ENCODE data around the gene TRIM66. TPM values are rescaled to one million over a fixed set of nuclear protein-coding genes. Genes with fewer than 3 reads are reported as not detected.

TRIM66 gene
- polyA plus RNA-seq, 3 donors = 0.04 to 12.0 (median 0.47) TPM

GRCh38 chr11:8631395-8632118, 50.9 kb downstream of the TRIM66 start:
- H3K4me2 ChIP-seq (replicated peaks; ENCODE audit: extremely low read depth, low read length, poor library complexity, severe bottlenecking) = no peak overlapping the region
- no peak for TF ChIP-seq CTCF (IDR thresholded peaks at IDR 0.05)
- no peaks in the 10 kb centered on the region for H3K9me3 ChIP-seq (replicated peaks in 1 of 2; ENCODE audit: control insufficient read depth in 1 of 2, insufficient read depth in 1 of 2, low read length in 2 of 2)
- H3K36me3 Mint-ChIP-seq = peaks cover 21 to 45% of the 10 kb centered on the region in 2 donors
- H3K9ac ChIP-seq (ENCODE audit: insufficient read depth, low read length, poor library complexity, severe bottlenecking) = no peak overlapping the region
- no peaks in the 10 kb centered on the region for H3K27me3 ChIP-seq (ENCODE audit: control insufficient read depth in 2 of 2, insufficient read depth in 2 of 2, low read length in 2 of 2)
- H3K79me2 ChIP-seq (ENCODE audit: insufficient read depth, low read length) = no peaks in the 10 kb centered on the region
- no peak for DNase-seq
- peaks cover 0 to 7% (median 4%) of the 10 kb centered on the region in 7 donors for H3K9me3 Mint-ChIP-seq
- H3K4me3 ChIP-seq (replicated peaks in 1 of 3; ENCODE audit: low read depth in 2 of 3, low read length in 3 of 3) = no peak overlapping the region
- no peaks in the 10 kb centered on the region for H3K4me1 Mint-ChIP-seq
- intact Hi-C loops (cut with micrococcal nuclease) = no loop called here
- no peaks in the 10 kb centered on the region for H3K4me1 ChIP-seq (ENCODE audit: control insufficient read depth in 1 of 2, insufficient read depth in 2 of 2, low read length in 2 of 2)
- H3K36me3 ChIP-seq (replicated peaks in 1 of 2; ENCODE audit: control insufficient read depth in 1 of 2, insufficient read depth in 2 of 2, low read length in 2 of 2) = peaks cover 43 to 69% of the 10 kb centered on the region in 2 donors
- H3K27me3 Mint-ChIP-seq (ENCODE audit: low read depth in 3 of 3) = no peaks in the 10 kb centered on the region
- H3K27ac ChIP-seq (ENCODE audit: low read depth in 1 of 2, low read length in 2 of 2) = no peak overlapping the region
- H4K20me1 ChIP-seq (ENCODE audit: insufficient read depth, low read length) = no peaks in the 10 kb centered on the region
- no peak overlapping the region for H2AFZ ChIP-seq (ENCODE audit: insufficient read depth, low read depth, low read length, poor library complexity, severe bottlenecking)
- H3K4me3 Mint-ChIP-seq = no peak overlapping the region
- 100% methylated on average over 2 of the region's 6 CpGs for WGBS (ENCODE audit: insufficient coverage)
- H3K27ac Mint-ChIP-seq = no peak overlapping the region

GRCh38 chr11:8624698-8625097, 57.8 kb downstream of the TRIM66 start:
- H4K20me1 ChIP-seq (ENCODE audit: insufficient read depth, low read length) = no peaks in the 10 kb centered on the region
- no peak overlapping the region for H3K27ac ChIP-seq (ENCODE audit: low read depth in 1 of 2, low read length in 2 of 2)
- Mint-ChIP-seq H3K27me3 (ENCODE audit: low read depth in 3 of 3) (no peaks in the 10 kb centered on the region), H3K9me3 (peaks cover 0 to 2% (median 0%) of the 10 kb centered on the region in 7 donors), H3K36me3 (peaks cover 40 to 57% of the 10 kb centered on the region in 2 donors), H3K4me3 (no peak overlapping the region), H3K27ac (no peak overlapping the region), H3K4me1 (no peaks in the 10 kb centered on the region)
- TF ChIP-seq CTCF (IDR thresholded peaks at IDR 0.05) = no peak
- 95% methylated on average over 2 of the region's 2 CpGs for WGBS (ENCODE audit: insufficient coverage)
- intact Hi-C loops (cut with micrococcal nuclease) = no loop called here
- H3K4me1 ChIP-seq (ENCODE audit: control insufficient read depth in 1 of 2, insufficient read depth in 2 of 2, low read length in 2 of 2) = no peaks in the 10 kb centered on the region
- H2AFZ ChIP-seq (ENCODE audit: insufficient read depth, low read depth, low read length, poor library complexity, severe bottlenecking) = no peak overlapping the region
- no peak overlapping the region for H3K4me3 ChIP-seq (replicated peaks in 1 of 3; ENCODE audit: low read depth in 2 of 3, low read length in 3 of 3)
- no peaks in the 10 kb centered on the region for H3K79me2 ChIP-seq (ENCODE audit: insufficient read depth, low read length)
- no peaks in the 10 kb centered on the region for H3K9me3 ChIP-seq (replicated peaks in 1 of 2; ENCODE audit: control insufficient read depth in 1 of 2, insufficient read depth in 1 of 2, low read length in 2 of 2)
- H3K36me3 ChIP-seq (replicated peaks in 1 of 2; ENCODE audit: control insufficient read depth in 1 of 2, insufficient read depth in 2 of 2, low read length in 2 of 2) = peaks cover 58 to 69% of the 10 kb centered on the region in 2 donors
- no peak overlapping the region for H3K4me2 ChIP-seq (replicated peaks; ENCODE audit: extremely low read depth, low read length, poor library complexity, severe bottlenecking)
- no peak for DNase-seq
- no peaks in the 10 kb centered on the region for H3K27me3 ChIP-seq (ENCODE audit: control insufficient read depth in 2 of 2, insufficient read depth in 2 of 2, low read length in 2 of 2)
- no peak overlapping the region for H3K9ac ChIP-seq (ENCODE audit: insufficient read depth, low read length, poor library complexity, severe bottlenecking)
